CD4-positive, alpha-beta T cell treated with Interleukin-15 for 4 hours (primary cell): ENCODE data around the gene CNOT3.

Experiments
- DNase-seq: peaks from one replicate; pipeline ENCODE4 v3.0.0-alpha.2; 2020; ENCODE audit warnings: low spot score

Gene CNOT3

DNA sequence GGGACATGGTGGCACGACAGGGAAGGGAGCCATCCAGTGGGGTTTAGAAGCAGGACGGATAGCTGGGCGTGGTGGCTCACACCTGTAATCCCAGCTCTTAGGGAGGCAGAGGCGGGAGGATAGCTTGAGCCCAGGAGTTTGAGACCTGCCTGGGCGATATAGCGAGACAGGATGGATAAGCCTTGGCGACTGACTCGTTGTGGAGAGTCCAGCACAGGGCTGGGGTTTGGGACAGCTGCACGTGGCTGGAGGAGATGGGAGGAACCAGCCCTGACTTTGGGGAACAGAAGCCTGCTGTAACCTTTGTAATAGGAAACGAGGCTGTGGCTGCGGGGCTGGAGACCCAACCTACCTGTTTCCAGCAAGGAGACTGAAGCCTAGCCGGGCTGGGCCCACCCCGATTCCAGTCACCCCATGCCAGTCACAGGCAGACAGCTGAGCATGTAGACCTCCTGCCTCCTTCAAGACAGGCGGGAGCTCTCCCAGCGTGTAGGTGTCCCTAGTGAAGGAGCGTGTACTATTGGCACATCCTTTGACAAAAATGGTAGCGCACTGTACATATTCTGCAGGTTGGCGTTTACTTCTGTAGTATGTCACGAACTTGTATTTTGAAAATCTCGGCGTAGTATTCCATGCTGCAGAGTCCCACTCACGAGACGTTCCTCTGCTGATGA is 13.9 kb downstream of the CNOT3 start:
- DNase-seq: no peak

DNA sequence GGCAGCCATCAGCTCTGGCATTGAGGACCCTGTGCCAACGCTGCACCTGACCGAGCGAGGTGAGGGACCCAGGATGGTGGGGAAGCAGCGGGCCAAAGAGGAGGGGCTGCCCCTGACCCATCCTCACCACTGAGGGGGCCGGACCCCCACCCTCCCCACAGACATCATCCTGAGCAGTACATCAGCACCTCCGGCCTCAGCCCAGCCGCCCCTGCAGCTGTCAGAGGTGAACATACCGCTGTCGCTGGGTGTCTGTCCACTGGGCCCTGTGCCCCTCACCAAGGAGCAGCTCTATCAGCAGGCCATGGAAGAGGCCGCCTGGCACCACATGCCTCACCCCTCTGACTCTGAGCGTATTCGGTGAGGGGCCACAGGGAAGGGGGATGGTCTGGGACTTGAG is 14.7 kb downstream of the CNOT3 start:
- no peak for DNase-seq

DNA sequence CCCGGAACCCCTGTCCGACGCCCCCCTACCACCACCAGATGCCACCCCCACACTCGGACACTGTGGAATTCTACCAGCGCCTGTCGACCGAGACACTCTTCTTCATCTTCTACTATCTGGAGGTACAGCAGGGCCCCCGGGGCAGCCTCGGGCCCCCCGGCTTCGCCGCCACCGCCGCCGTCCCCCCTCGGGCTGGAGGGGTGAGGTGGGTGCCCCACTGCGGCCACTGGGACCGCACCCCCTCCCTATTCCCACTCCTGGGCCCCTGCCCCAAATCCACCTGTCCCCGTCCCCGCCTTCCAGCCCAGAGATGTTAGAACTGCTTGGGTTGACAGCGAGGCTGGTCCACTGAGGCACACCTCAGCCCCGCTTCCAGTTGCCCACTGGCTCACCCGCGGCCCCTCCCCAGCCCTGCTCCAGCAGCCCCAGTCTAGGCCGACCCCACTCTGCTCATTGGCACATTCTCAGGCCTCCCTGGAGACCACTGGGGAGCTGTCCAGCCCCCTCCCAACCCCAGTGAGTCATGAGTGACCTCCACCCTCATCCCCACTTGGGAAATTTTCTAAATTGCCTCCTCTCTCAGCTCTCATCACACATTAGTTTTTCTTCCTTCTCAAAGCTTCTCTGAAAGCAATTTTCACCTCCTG is 15.4 kb downstream of the CNOT3 start:
- DNase-seq: no peak

DNA sequence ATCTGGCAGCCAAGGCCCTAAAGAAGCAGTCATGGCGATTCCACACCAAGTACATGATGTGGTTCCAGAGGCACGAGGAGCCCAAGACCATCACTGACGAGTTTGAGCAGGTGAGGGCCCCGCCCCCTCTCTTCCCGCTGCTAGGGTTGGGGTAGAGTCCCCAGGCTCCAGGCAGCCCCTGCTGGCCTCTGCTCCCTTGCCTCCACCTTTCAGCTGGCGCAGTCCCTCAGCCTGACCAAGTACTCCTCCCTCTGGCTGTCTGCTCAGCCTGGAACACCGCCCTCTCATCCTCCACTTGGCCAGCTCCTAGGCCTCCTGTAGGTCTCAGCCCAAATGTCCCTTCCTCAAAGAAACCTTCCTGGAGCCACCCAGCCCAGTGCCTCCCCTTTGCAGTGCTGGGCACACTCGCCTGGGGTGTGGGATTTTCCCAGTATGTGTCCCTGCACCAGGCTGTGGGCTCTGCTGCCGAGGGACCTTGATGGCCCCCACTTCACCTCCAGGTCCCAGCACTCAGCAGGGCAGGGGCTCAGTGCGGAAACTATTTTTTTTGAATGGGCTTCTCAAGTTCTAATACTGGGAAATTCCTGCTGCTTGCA is 16.3 kb downstream of the CNOT3 start:
- no peak for DNase-seq

DNA sequence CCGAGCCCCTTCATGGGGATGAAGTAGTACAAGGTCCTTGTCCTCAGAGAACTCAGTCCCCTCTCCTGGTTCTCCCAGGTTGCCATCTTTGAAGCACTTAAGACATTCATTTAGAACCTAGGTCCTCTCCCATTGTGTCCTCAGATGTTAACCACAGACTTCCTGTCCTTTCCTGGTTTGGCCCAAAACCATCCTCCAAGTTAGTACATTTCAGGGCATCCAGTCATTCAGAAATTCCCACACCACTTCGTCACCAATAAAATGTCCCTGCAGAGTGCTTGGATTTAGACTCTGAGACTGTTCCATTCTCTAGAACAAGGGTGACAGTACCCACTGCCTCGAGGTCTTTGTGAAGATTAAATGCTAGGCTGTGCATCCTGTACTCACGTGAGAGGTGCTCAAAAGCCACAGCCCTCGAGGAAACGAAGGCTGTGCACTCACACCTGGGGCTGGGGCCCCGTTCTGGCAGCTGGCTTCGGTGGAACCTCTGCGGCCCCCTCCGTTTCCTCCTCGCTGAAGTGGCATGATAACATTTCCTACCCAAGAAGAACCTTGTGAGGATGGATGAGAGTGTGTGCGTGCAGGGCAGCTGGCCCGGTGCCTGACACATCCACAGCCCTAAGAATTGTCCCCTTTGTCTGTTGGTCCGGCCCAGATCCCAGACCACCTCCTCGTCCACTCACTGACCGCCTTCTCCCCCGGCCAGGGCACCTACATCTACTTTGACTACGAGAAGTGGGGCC is 17.2 kb downstream of the CNOT3 start:
- no peak for DNase-seq

DNA sequence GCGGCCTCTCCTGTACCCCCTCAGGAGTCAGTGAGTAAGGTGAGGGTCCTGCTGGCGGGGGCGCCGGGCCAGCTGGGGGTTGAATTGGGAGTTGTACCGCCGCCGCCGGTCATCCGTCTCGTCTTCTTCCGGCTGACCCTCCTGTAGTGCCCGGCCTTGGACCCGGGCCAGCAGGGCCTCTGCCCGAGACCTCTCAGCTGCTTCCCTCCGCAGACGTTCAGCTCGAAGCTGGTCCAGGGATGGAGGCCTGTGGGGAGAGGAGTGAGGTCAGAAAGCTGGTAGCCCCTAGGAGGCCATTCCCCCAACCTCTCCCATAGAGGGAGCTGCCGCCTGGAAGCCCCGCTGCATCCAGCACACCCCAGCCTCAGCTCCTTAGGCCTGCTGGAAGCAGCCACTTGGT is 18.1 kb downstream of the CNOT3 start:
- DNase-seq: no peak

DNA sequence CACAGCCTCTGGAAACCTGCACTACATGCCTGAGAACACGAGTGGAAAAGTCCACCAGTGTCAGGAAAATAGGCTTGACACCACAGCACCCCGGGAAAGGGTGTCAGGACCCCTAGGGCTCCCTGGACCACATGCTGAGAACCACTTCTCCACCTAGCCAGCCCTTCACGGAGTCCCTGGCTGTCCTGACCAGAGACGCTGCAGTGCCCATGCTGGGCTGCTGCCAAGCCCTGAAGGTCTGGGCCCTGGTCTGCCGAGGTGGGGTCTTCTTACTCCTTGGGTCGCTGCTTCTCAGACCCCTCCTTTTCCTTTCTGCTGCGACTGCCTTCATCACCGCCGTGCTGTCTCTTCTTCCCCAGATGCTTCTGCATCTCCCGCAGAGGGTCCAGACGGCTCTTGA is 18.9 kb downstream of the CNOT3 start:
- DNase-seq: no peak

DNA sequence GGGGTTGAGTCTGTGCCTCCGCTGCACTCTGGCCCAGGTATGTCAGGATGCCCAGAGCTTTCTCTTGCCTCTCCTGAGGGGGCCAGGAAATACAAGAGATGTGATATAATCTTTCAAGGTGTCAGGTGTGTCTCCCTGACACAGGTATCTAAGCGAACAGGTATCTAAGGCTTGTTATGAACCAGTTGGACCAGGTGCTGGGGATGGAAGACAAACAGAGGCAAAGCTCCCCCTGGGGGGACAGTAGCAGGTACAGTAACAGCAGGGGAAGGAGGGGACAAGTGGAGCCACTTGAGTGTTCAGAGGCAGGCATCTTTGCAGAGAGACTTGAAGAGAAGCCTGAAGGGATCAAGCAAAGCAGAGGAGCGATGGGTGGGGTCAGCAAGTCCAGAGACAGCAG is 19.4 kb downstream of the CNOT3 start:
- DNase-seq: no peak

DNA sequence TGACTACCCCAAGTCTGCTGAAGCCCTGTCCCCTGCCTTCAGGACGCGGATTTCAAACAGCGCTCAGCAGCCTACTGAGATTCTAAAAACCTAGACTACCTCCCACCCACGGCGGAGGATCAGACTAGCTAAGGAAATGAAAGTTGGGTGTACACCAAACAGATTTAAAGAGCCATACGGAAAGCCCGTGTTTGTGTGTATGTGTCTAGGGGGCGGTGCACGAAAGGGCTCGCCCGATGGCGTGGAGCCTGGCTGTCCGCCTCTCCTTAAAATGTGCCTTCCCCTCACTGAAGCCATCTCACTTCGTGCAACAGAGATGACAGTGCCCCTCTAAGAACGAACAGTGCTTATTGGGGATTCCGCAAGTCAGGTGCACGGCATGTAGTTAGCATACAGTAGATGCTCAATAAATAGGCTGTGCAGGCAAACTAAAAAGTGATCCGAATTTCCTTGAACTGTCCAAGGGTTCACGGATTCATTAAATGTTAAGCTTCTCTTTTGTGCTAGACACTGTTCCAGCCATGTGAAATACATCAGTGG is 21.3 kb downstream of the CNOT3 start:
- DNase-seq: no peak

DNA sequence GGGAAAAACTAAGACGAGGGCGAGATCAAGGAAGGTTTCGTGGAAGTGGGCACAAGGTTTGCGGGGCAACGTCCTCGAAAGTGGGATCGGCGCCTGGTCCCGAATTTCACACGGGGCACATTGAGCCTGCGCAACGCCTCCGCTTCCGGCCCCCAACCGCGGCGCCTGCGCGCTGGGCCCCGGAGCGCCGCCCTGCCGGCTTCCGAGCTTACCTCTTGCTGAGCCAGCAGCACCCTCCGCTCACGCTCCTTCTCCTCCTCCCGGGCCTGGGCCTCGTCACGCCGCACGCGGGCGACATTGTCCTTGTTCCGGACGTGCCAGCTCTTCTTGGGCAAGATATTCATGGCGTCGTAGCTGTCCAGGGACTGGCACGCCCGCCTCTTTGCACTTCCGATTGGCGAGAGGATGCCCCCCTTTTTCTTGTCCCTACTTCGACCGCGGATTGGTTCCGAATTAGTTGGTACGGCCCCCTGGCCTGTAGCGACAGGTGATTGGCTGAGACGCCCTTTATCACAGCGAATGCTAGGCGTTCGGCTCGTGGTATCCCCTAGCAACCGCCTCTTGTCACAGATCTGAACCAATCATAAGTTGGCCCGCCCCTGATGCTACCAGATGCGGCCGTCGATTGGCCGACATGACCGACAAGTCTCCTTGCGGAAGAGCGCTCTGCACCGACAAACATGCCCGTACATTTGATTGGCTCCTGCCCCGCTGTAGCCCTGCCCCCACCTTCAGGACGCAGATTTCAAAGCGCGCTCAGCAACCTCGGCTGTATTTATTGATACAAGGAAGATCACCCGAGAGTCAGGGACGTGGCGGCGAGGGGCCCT is 22.0 kb downstream of the CNOT3 start, which contains the start of gene LENG1:
TSS of gene LENG1 (minus strand) at position 370 of the 830 bp plus-strand sequence. CDS start at position 344, 26 bp downstream.
- peak; percentile 100 for DNase-seq

DNA sequence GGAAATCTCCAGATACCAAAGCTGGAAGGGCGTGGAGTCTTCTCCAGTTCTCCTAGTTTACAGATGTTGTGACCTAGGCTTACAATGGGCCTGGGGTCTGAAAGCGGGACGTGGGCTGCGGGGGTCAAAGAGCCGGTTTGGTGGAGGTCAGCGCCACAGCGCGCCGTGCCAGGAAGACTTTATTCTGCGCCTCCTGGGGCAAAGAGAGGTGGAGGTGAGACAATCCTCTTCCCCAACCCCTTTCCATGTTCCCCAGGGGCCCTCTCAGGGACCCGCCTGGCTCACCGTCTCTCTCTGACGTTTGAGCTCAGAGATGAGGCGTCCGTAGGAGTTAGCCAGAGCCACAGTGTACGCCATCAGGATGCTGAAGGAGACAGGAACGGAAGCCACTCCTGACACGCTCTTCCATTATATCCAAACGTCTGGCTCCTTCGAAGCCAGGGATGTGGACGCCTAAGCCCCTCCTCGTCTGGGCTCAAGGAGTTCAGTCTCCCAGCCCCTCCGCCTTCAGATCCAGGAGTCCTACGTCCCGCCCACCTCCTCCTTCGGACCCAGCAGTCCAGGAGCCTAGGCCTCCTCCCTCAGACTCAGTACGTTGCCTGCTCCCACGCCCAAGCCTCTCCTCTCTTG is 22.7 kb downstream of the CNOT3 start:
- DNase-seq: no peak

DNA sequence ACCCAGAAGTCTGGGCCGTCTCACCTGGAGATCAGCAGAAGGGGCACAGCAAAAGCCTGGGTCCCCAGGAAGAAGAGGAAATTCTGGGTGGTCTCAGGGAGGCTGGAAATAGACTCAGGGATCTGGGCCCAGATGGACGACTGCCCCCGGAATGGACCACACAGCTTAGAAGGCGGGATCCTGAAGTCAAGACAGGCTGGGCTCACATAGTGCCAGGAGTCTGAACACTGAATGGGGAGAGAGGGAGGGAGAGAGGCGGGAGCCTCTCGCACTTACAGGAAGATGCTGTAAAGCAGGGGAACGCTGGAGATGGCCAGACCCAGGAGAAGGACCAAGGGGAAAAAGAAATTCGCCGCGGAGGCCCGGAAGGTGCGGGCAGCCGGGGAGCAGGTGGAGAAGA is 23.3 kb downstream of the CNOT3 start:
- no peak for DNase-seq

DNA sequence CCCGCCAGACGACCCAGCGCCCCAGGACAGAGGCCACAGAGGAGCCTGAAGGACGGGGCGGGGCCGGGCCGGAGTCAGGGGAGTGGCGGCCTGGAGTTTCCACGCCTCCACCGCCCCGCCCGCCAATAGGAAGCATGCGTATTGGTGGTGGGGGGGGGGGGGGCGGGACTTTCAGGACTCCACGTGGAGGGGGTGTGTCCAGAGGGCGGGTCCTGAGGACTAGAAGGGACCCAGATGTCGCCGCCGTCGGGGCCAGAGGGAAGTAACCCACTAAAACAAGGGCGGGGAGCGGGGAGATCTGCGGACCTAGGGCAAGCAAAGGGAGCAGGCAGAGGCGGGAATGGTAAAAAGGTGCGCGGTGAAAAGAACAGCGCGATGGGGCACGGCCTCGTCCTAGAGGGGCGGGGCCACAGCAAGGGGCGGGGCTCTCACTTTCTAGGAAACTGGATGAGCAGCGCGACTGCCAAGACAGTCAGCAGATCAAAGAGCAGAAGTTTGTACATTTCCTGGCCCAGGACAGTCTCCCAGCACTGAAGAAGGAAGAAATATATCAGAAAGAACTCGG is 24.8 kb downstream of the CNOT3 start:
- peak; percentile 82 for DNase-seq

DNA sequence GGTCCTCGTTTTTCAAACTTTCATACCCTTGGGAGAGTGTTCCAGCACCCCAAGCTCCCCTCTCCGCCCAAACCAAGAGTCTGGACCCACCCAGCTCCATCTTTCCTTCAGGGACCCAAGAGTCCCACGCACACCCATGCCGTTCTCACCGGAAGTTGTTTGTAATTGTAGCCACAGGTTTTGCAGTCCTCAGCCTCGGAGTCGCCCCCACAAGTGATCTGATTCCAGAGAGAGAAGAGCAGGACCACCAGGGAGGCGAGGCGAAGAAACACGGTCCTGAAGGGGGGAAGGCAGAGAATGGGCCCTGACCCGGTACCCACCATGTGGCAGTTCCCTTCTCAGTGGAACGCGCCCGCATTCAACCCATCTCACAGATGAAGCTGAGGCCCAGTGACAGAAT is 25.3 kb downstream of the CNOT3 start:
- DNase-seq: no peak

DNA sequence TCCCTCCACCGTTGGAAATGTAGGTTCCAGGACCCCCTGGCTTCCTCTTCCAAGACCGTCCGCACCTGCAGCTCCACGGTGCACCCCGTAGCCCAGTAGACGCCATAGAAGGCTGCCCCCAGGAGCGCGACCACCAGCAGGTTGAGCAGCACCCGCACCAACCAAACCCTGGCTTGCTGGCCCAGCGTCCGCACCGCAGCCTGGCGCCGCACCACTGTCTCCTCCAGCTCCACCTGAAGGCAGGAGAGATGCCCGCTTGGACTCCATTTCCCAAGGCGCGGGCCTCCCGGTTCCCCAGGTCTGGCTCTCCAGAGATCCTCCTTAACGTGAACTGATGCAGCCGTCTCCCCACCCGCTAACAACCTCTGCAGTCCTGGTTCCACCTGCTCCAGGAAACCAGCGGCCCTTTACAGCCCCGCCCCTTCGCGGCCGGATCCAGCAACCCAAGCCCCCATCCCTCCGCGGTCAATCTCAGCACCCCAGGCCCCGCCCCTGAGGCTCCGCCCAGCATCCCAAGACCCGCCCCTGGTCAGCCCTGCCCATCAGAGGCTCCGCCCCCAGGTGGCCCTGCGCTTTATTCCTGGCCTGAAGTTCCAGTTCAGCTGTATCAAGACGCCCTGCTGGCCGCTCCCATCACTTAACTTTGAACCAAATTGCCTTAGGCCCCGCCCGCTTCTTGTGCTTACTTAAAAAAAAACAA is 27.0 kb downstream of the CNOT3 start:
- peak; percentile 56 for DNase-seq

DNA sequence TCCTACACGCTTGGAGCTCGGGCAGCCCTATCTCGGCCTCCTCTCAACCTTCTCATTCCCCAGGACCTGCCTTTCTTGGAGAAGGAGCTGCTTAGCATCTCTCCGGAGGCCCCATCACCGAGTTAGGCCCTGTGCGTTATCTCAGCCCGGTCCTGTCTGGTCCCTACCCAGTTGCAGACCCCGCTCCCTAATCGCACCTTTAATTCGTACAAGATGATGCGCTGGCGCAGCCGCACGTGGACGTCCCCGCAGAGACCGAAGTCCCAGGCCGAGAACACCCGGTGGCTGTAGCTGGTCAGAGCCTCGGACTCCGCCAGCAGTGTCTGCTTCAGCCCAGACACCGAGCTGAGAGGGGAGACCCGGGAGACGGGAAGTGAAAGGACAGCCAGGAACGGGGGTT is 27.7 kb downstream of the CNOT3 start:
- DNase-seq: no peak

DNA sequence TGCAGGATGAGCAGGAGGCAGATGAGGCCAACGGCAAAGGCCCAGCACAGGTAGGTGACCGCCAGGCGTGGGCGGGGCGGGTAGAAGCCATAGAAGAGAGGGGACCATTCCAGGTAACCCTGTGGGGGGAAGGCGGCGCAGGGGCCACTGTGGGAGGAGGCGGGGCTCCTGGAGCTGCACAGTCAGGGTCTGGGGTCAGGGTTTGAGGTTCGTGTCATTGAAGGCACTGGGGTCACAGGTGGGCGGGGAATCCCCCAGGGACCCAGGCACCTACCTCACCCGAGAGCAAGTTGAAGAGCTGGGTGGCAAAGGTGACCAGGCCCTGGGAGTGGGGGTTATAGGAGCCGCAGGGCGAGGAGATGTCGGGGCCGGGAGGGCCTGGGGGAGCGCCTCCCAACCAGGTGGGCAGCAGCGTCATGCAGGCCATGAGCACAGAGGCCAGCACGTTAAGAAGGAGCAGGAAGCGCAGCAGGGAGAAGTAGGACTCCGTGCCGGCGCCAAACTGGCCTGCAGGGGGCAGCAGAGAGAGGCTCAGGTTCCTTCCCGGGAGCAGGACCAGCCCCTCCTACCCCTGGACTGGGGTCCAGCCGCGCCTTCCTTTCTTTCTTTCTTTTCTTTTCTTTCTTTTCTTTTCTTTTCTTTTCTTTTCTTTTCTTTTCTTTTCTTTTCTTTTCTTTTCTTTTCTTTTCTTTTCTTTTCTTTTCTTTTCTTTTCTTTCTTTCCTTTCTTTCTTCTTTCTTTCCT is 30.8 kb downstream of the CNOT3 start:
- peak; percentile 86 for DNase-seq

DNA sequence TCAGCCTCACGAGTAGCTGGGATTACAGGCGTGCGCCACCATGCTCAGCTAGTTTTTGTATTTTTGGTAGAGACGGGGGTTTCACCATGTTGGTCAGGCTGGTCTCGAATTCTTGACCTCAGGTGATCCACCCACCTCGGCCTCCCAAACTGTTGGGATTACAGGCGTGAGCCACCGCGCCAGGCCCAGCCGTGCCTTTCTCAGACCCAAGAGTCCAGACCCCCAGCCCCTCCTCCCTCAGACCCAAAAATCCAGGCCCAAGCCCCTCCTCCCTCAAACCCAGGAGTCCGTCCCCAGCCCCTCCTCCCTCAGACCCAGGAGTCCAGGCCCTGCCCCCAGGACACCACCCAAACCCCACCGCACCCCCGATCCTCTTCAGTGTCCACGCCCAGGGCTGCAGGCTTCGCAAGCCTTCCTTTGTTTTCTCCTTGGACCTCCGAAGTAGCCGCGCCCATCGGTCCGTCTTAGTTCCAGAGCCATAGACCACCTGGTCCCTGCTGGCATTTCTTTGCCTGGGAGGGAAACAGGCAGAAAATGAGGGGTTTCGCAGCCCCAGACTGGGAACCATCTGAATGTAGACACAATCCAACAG is 31.7 kb downstream of the CNOT3 start:
- DNase-seq: no peak
